Measurements from ENCODE around the gene PRDX3.

The PRDX3 gene

DNA sequence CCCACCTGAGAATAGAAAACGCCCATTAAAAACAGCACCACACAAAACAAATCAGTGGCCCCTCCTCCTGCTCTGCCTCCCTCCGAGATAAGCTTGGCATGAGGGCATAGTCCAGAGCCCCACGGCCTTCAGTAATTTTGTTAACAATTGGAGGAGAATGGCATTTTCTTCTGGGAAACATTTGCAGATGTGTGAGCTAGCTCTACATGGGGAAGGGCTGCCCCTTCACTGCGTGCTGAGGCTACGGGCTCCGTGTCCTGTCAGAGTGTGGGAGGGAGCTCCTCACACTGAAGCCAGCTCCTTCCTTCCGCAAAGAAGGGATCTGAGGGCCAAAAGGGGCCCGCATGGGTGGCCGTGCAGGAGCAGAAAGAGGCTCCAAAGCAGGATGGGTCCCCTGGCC is 43.9 kb upstream of the PRDX3 start (continued):
- TF ChIP-seq ZNF8 (CRISPR knock-in tag; IDR thresholded peaks at IDR 0.05) = no peak
- TF ChIP-seq, protein P1, sequence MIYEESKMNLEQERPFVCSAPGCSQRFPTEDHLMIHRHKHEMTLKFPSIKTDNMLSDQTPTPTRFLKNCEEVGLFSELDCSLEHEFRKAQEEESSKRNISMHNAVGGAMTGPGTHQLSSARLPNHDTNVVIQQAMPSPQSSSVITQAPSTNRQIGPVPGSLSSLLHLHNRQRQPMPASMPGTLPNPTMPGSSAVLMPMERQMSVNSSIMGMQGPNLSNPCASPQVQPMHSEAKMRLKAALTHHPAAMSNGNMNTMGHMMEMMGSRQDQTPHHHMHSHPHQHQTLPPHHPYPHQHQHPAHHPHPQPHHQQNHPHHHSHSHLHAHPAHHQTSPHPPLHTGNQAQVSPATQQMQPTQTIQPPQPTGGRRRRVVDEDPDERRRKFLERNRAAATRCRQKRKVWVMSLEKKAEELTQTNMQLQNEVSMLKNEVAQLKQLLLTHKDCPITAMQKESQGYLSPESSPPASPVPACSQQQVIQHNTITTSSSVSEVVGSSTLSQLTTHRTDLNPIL (CRISPR knock-in tag; IDR thresholded peaks at IDR 0.05; ENCODE audit: low read depth) = no peak
- TF ChIP-seq TCF4 (CRISPR knock-in tag; IDR thresholded peaks at IDR 0.05; ENCODE audit: borderline replicate concordance) = peak; percentile 44; the same call in 1 of the 2 replicates
- no peak for TF ChIP-seq BACH2 (CRISPR knock-in tag; IDR thresholded peaks at IDR 0.05; ENCODE audit: borderline replicate concordance)
- no peak for TF ChIP-seq CSDC2 (CRISPR knock-in tag; IDR thresholded peaks at IDR 0.05)

DNA sequence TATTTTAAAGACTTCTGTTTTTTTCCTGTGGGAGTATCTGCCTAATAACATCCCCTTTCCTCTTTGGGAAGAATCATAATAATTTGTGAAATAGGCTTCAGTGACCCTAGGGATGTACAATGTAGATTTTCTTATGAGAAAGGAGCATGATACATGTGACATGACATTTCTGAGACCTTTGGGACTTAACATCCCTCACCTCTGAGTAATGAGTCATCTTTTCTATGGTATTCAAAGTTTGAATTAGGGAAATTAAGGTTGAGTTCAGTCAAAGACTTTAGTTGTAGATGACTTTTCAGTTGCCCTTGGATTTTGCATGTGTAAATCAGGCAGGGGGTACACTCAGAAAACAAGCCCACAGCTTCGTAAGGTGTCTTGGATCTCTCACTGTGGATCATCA is 43.1 kb upstream of the PRDX3 start:
- TF ChIP-seq ZNF8 (CRISPR knock-in tag; IDR thresholded peaks at IDR 0.05) (no peak), OSR1 (CRISPR knock-in tag; IDR thresholded peaks at IDR 0.05) (no peak)
- TF ChIP-seq, protein P2, sequence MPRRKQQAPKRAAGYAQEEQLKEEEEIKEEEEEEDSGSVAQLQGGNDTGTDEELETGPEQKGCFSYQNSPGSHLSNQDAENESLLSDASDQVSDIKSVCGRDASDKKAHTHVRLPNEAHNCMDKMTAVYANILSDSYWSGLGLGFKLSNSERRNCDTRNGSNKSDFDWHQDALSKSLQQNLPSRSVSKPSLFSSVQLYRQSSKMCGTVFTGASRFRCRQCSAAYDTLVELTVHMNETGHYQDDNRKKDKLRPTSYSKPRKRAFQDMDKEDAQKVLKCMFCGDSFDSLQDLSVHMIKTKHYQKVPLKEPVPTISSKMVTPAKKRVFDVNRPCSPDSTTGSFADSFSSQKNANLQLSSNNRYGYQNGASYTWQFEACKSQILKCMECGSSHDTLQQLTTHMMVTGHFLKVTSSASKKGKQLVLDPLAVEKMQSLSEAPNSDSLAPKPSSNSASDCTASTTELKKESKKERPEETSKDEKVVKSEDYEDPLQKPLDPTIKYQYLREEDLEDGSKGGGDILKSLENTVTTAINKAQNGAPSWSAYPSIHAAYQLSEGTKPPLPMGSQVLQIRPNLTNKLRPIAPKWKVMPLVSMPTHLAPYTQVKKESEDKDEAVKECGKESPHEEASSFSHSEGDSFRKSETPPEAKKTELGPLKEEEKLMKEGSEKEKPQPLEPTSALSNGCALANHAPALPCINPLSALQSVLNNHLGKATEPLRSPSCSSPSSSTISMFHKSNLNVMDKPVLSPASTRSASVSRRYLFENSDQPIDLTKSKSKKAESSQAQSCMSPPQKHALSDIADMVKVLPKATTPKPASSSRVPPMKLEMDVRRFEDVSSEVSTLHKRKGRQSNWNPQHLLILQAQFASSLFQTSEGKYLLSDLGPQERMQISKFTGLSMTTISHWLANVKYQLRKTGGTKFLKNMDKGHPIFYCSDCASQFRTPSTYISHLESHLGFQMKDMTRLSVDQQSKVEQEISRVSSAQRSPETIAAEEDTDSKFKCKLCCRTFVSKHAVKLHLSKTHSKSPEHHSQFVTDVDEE (CRISPR knock-in tag; IDR thresholded peaks at IDR 0.05) = no peak
- TF ChIP-seq, protein P3, sequence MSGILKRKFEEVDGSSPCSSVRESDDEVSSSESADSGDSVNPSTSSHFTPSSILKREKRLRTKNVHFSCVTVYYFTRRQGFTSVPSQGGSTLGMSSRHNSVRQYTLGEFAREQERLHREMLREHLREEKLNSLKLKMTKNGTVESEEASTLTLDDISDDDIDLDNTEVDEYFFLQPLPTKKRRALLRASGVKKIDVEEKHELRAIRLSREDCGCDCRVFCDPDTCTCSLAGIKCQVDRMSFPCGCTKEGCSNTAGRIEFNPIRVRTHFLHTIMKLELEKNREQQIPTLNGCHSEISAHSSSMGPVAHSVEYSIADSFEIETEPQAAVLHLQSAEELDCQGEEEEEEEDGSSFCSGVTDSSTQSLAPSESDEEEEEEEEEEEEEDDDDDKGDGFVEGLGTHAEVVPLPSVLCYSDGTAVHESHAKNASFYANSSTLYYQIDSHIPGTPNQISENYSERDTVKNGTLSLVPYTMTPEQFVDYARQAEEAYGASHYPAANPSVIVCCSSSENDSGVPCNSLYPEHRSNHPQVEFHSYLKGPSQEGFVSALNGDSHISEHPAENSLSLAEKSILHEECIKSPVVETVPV (CRISPR knock-in tag; IDR thresholded peaks at IDR 0.05) = no peak
- ATAC-seq = no peak

DNA sequence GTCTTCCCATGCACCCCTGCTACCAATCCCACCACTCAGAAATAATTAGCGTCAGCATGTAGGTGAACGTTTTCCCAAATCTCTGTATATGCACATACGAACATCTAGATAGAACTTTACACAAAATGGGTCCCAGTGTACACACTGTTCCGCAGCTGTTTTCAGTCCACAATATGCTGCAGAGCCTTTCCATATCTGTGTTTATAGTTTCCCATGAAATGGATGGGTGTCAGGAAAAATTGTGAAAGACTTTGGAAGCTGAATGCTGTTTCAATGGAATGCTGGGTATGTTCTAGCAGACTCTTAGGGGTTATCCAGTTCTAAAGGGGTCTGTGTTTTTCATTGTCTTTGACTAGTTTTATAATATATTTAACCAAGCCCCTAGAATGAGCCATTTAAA is 42.6 kb upstream of the PRDX3 start:
- TF ChIP-seq TCF4 (CRISPR knock-in tag; IDR thresholded peaks at IDR 0.05; ENCODE audit: borderline replicate concordance) (no peak), CSDC2 (CRISPR knock-in tag; IDR thresholded peaks at IDR 0.05) (no peak)
- TF ChIP-seq, protein P3 (CRISPR knock-in tag; IDR thresholded peaks at IDR 0.05) = no peak
- ATAC-seq = no peak

DNA sequence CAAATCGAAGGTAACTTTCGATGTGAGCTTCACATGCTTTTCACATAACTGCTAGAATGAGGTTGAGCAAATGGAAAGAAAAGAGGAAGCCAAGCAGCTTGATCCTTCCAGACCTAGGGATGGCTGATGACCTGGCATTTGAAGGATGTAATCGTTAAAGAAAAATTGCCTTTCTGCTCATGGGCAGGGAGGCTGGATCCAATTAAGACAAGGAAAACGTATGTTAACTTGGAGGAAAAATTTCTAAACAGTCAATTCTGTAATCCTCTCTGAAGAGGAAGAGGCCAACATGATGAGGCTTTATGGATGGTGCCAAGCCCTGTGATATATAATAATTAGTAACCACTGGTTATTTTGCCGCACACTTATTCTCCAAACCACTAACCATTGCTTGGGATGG is 41.3 kb upstream of the PRDX3 start:
- no peak for ATAC-seq
- TF ChIP-seq ZNF70 (CRISPR knock-in tag; IDR thresholded peaks at IDR 0.05) (no peak), CSDC2 (CRISPR knock-in tag; IDR thresholded peaks at IDR 0.05) (no peak), SNAI2 (CRISPR knock-in tag; IDR thresholded peaks at IDR 0.05) (no peak)

DNA sequence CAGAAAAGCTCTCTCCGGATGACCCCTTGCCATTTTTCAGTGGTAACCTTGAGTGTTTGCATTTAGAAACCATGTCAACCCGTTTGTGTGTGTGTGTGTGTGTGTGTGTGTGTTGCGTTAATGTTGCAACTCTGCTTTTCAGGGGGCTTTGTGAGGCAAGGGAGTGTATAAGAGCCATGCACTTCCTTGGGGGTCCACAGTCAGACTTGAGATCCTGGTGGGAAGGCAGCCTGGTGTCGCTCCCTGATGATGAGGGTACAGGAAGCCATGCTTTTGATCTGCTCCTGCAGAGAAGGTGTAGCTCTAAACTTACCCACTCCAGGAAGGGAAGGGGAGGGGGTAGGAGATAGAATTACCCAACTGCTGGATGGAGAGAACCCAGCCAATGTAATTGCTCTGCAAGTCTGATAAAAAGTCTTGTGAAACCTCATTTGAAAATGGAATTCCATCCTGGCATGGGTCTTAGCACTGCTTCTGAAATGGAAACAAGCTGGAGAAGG is 39.4 kb upstream of the PRDX3 start:
- no peak for ATAC-seq
- no peak for TF ChIP-seq ESRRG (CRISPR knock-in tag; IDR thresholded peaks at IDR 0.05)
- no peak for TF ChIP-seq ZFP3 (CRISPR knock-in tag; IDR thresholded peaks at IDR 0.05)
- TF ChIP-seq ZC3H10 (CRISPR knock-in tag; IDR thresholded peaks at IDR 0.05) = no peak
- no peak for TF ChIP-seq ARNTL (CRISPR knock-in tag; IDR thresholded peaks at IDR 0.05; ENCODE audit: borderline replicate concordance, low read depth)
- TF ChIP-seq ZNF8 (CRISPR knock-in tag; IDR thresholded peaks at IDR 0.05) = no peak
- no peak for TF ChIP-seq ZNF70 (CRISPR knock-in tag; IDR thresholded peaks at IDR 0.05)
- no peak for TF ChIP-seq ZNF565 (CRISPR knock-in tag; conservative IDR thresholded peaks at IDR 0.05; ENCODE audit: low read depth)
- TF ChIP-seq PPARA (CRISPR knock-in tag; IDR thresholded peaks at IDR 0.05; ENCODE audit: borderline replicate concordance) = no peak
- TF ChIP-seq, protein P2 (CRISPR knock-in tag; IDR thresholded peaks at IDR 0.05) = no peak
- TF ChIP-seq, protein P1 (CRISPR knock-in tag; IDR thresholded peaks at IDR 0.05; ENCODE audit: low read depth) = no peak

Measured in SK-N-SH treated with all-trans-retinoic acid at 6 μM for 48 hours (cell line).